Sigmoid colon (tissue), 7 donors: ENCODE results near the gene SEMA3G. TPM values are rescaled to one million over a fixed set of nuclear protein-coding genes. Genes with fewer than 3 reads are reported as not detected.

Source experiments
- DNase-seq: peaks from one replicate; pipeline ENCODE4 v3.0.0-alpha.2; 2019
- H3K27ac ChIP-seq, 4 donors: fragments of 200-600 bp; sonication (generic); one replicate each; pipeline ENCODE4 v1.5.1; 2016 to 2019; ENCODE audit warnings: mild to moderate bottlenecking in 1 of 4
- H3K27me3 ChIP-seq, 3 donors: fragments of 200-600 bp; sonication (generic); one replicate each; pipeline ENCODE4 v1.5.1; 2019; ENCODE audit warnings: mild to moderate bottlenecking in 1 of 3
- H3K36me3 ChIP-seq, 4 donors: fragments of 200-600 bp; sonication (generic); one replicate each; pipeline ENCODE4 v1.5.1; 2016 to 2019
- H3K4me1 ChIP-seq, 4 donors: fragments of 200-600 bp; sonication (generic); one replicate each; pipeline ENCODE4 v1.5.1; 2017 to 2019
- H3K4me3 ChIP-seq, 4 donors: fragments of 200-600 bp; sonication (generic); one replicate each; pipeline ENCODE4 v1.5.1; 2017 to 2019; ENCODE audit warnings: mild to moderate bottlenecking in 2 of 4, moderate library complexity in 1 of 4
- H3K9me3 ChIP-seq, 4 donors: fragments of 200-600 bp in 3 of 4; sonication (generic) in 3 of 4; one replicate each; pipeline versions ENCODE4 v1.5.1 to v1.6.1; 2013 to 2019
- EP300 ChIP-seq, 4 donors: sonication (generic); formaldehyde crosslinking; IDR thresholded peaks; one replicate each; pipeline ENCODE4 v1.6.1; 2017; ENCODE audit warnings: antibody characterized with exemption in 4 of 4
- POLR2A ChIP-seq, 2 donors: fragments of 450-650 bp; IDR thresholded peaks; one replicate each; pipeline ENCODE4 v1.6.1; 2016; ENCODE audit warnings: antibody characterized with exemption in 2 of 2, mild to moderate bottlenecking in 2 of 2, moderate library complexity in 2 of 2
- POLR2AphosphoS5 ChIP-seq, 4 donors: sonication (generic); formaldehyde crosslinking; IDR thresholded peaks; one replicate each; pipeline ENCODE4 v1.6.1; 2017; ENCODE audit warnings: antibody characterized with exemption in 4 of 4
- WGBS, 2 donors: extraction: QIAGEN DNeasy Blood & Tissue Kit; methylation state at CpG; one replicate each; pipeline ENCODE4 v1.1.7; 2013; 5-methylcytosine and 5-hydroxymethylcytosine counted together
- intact Hi-C: fragments of 100-400 bp; cut with DNase I; formaldehyde crosslinking; loops from one replicate; pipeline ENCODE4 v1.15.1; 2023
- polyA plus RNA-seq, 3 donors: library from polyadenylated mRNA; stranded (reverse); fragments of 200-250 nt; gene quantifications; one replicate each; pipeline ENCODE4 v1.2.3, GENCODE V29; 2013
- total RNA-seq, 4 donors: library from RNA; depleted of rRNA; stranded (reverse); fragments of >200 nt; gene quantifications; one replicate each; pipeline ENCODE4 v1.1.0, GENCODE V29; 2016
- TF ChIP-seq, protein P1 (sequence below), 4 experiments: fragments of 450-650 bp in 3 of 4; fragments of 200-600 bp in 1 of 4; IDR thresholded peaks; one replicate each; pipeline ENCODE4 v1.5.1; 2016 to 2019; ENCODE audit warnings: antibody characterized with exemption in 4 of 4, mild to moderate bottlenecking in 3 of 4, moderate library complexity in 2 of 4
- donor health status: healthy with polysubstance abuse.
- donor health status: Bipolar disorder and iron deficiency.
- donor health status: healthy.

SEMA3G gene
- total and polyA plus RNA-seq, 7 donors, result 0.23 to 7.4 (median 3.9) TPM

DNA sequence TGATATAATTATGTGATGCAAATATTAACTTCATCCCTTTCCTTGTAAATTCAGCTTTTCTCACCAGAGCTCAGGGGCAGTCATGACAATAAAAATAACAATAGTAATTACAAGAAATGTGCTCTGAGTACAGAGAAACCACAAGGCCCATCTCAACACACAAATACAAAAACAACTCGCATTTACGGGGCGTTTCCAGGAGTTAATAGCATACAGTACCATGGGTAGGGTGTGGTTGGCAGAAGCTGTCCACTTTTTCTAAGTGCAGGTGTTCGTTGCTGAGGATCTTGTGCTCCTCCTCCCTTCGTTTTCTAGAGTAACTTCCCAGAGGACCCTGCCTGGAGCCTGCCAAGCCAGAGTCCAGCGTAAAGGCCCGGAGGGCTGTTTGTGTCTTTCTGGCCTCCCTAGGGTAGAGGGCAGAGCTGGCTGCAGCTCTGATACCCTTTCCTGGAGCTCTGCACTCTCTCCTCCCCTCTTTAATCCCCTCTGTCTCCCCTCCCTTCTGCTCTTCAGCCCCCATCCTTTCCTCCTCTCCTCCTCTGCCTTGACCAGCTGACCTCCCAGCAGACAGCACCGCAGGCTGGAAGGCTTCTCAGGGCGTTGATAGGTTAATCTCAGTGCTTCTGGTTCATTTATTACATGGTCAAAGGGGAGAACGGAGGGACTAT lies 11.4 kb downstream of the SEMA3G start:
- no peak overlapping the region for H3K27ac ChIP-seq
- TF ChIP-seq POLR2AphosphoS5 (IDR thresholded peaks at IDR 0.05) (no peak), EP300 (IDR thresholded peaks at IDR 0.05) (no peak), POLR2A (IDR thresholded peaks at IDR 0.05) (no peak)
- TF ChIP-seq, protein P1, sequence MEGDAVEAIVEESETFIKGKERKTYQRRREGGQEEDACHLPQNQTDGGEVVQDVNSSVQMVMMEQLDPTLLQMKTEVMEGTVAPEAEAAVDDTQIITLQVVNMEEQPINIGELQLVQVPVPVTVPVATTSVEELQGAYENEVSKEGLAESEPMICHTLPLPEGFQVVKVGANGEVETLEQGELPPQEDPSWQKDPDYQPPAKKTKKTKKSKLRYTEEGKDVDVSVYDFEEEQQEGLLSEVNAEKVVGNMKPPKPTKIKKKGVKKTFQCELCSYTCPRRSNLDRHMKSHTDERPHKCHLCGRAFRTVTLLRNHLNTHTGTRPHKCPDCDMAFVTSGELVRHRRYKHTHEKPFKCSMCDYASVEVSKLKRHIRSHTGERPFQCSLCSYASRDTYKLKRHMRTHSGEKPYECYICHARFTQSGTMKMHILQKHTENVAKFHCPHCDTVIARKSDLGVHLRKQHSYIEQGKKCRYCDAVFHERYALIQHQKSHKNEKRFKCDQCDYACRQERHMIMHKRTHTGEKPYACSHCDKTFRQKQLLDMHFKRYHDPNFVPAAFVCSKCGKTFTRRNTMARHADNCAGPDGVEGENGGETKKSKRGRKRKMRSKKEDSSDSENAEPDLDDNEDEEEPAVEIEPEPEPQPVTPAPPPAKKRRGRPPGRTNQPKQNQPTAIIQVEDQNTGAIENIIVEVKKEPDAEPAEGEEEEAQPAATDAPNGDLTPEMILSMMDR (IDR thresholded peaks at IDR 0.05), result no peak
- H3K4me1 ChIP-seq, result peaks cover 0 to 4% (median 2%) of the 10 kb centered on the region in 4 donors
- intact Hi-C loops, result no loop called here
- peak; percentile 34 for DNase-seq
- 22 to 64% methylated on average over 10 of the region's 10 CpGs for WGBS, 2 donors
- H3K4me3 ChIP-seq, result no peak overlapping the region
- no peaks in the 10 kb centered on the region for H3K9me3 ChIP-seq
- no peaks in the 10 kb centered on the region for H3K36me3 ChIP-seq
- H3K27me3 ChIP-seq, result no peaks in the 10 kb centered on the region

DNA sequence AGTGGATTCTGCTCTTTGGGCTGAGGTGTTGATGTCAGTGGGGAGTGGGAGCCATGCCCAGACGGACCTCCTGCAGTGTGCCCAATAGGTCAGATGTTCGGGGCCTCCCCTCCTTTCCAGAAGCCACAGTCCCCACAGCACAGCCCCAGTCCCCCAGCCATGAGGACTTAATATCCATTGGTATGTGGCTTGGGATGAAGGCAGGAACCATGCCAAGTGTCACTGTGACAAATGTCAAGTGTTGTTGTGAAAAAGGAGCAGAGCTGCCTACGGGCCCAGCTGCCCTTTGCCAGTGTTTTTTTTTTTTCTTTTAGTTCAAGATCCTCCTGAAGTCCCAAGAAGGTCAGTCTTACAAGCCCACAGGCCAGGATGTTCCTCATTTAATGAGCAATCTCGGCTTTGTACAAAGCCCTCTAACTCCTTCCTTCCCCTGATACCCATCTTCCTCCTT lies 12.2 kb downstream of the SEMA3G start:
- no peaks in the 10 kb centered on the region for H3K27me3 ChIP-seq
- no peak overlapping the region for H3K27ac ChIP-seq
- peak; percentile 54 for DNase-seq
- H3K9me3 ChIP-seq, result no peaks in the 10 kb centered on the region
- intact Hi-C loops, result no loop called here
- no peak overlapping the region for H3K4me3 ChIP-seq
- H3K36me3 ChIP-seq, result no peaks in the 10 kb centered on the region
- H3K4me1 ChIP-seq, result peaks cover 0 to 4% (median 2%) of the 10 kb centered on the region in 4 donors
- TF ChIP-seq, protein P1 (IDR thresholded peaks at IDR 0.05), result no peak
- TF ChIP-seq EP300 (IDR thresholded peaks at IDR 0.05), result no peak
- TF ChIP-seq POLR2AphosphoS5 (IDR thresholded peaks at IDR 0.05), result no peak
- TF ChIP-seq POLR2A (IDR thresholded peaks at IDR 0.05), result no peak
- WGBS, 2 donors, result 54 to 72% methylated on average over 4 of the region's 4 CpGs

DNA sequence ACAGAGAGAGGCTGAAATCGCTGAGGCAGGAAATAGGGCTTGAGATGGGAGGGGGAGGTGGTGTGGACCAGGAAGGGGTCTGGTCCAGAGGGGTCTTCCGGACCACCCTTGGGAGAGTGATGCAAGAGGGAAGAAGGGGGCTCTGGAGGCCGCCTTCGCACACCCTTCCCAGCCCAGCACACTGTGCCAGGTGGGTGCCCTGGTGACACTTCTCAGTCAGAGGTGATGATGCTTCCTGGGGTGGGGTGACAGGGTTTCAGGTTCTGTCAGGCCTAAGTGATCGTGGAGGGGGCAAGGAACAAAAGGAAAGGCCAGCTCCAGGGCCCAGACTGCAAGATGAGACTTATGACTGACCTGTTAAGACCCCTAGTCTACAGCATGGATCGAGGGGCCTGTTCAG lies 12.7 kb downstream of the SEMA3G start:
- intact Hi-C loops, result no loop called here

DNA sequence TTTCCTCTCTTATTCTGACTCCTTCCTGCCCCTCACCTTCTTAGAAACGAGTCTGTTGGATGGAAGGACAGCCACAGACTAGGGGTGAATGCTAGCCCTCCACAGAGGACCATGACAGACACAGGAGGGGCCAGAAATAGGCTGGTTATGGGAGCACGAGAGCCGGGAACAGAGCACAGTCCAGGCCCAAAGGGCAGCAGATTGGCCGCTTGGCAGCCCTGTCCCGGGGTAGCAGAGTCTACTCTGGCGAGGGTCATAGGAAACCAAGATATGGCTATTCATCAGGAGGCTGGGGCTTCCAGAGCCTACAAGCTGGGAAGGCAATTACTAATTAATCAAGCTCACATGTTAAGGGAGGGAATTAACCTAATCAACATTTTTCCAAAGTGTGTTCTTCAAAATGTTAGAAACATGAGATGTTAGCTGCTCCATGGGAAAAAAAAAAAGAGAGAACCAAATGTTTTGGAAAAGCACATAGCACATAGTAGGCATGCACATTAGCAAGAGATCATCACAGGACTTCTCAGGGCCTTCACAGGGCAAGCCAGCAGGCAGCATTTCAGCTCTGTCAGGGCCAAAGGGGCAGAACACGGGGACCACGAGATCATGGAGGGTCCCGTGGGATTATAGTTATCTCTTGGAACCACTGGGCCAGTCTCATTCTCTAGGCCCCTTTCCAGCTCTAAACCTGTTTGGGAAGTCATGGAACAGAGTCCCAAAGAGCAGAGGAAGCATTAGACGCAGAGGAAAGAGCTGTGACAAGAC lies 13.3 kb downstream of the SEMA3G start:
- no peaks in the 10 kb centered on the region for H3K27me3 ChIP-seq
- no peak overlapping the region for H3K4me3 ChIP-seq
- WGBS, 2 donors, result 85 to 86% methylated on average over 10 of the region's 10 CpGs
- H3K27ac ChIP-seq, result no peak overlapping the region
- H3K9me3 ChIP-seq, result no peaks in the 10 kb centered on the region
- TF ChIP-seq POLR2AphosphoS5 (IDR thresholded peaks at IDR 0.05) (no peak), EP300 (IDR thresholded peaks at IDR 0.05) (no peak), POLR2A (IDR thresholded peaks at IDR 0.05) (no peak)
- TF ChIP-seq, protein P1 (IDR thresholded peaks at IDR 0.05), result no peak
- peak; percentile 55 for DNase-seq
- H3K36me3 ChIP-seq, result no peaks in the 10 kb centered on the region
- intact Hi-C loops, result no loop called here
- peaks cover 0 to 4% (median 2%) of the 10 kb centered on the region in 4 donors for H3K4me1 ChIP-seq

More for the DNA sequence above, 12.7 kb downstream of the SEMA3G start:
- Histone ChIP-seq H3K4me1 (peaks cover 0 to 4% (median 2%) of the 10 kb centered on the region in 4 donors), H3K9me3 (no peaks in the 10 kb centered on the region), H3K4me3 (no peak overlapping the region), H3K36me3 (no peaks in the 10 kb centered on the region), H3K27me3 (no peaks in the 10 kb centered on the region), H3K27ac (no peak overlapping the region)
- 88 to 89% methylated on average over 6 of the region's 6 CpGs for WGBS, 2 donors
- DNase-seq, result peak; percentile 33
- TF ChIP-seq EP300 (IDR thresholded peaks at IDR 0.05) (no peak), POLR2AphosphoS5 (IDR thresholded peaks at IDR 0.05) (no peak), POLR2A (IDR thresholded peaks at IDR 0.05) (no peak)
- TF ChIP-seq, protein P1 (IDR thresholded peaks at IDR 0.05), result no peak
